Upper lobe of left lung (tissue), 4 donors: ENCODE results near the gene SKIC3.

Experiments used
- CTCF ChIP-seq, 6 experiments: fragments of 450-650 bp in 4 of 6; fragments of 200-600 bp in 2 of 6; sonication (generic) in 2 of 6; IDR thresholded peaks; one replicate each; pipeline ENCODE4 v1.5.1; 2016 to 2019; ENCODE audit warnings: antibody characterized with exemption in 6 of 6
- EP300 ChIP-seq, 4 donors: sonication (generic); formaldehyde crosslinking; IDR thresholded peaks; one replicate each; pipeline ENCODE4 v1.5.1; 2017; ENCODE audit warnings: antibody characterized with exemption in 4 of 4, control low read depth in 2 of 4
- POLR2A ChIP-seq, 4 donors: fragments of 450-650 bp; IDR thresholded peaks; one replicate each; pipeline ENCODE4 v1.5.1; 2016 to 2017; ENCODE audit warnings: antibody characterized with exemption in 4 of 4, mild to moderate bottlenecking in 2 of 4

- TF ChIP-seq POLR2A (IDR thresholded peaks at IDR 0.05) (no peak), CTCF (IDR thresholded peaks at IDR 0.05) (no peak), EP300 (IDR thresholded peaks at IDR 0.05) (no peak)
Measured at GRCh38 chr5:95595289-95595931, 40.6 kb upstream of the SKIC3 start.
